HCT116 (cell line): ENCODE results near the gene HLA-B. TPM values are rescaled to one million over a fixed set of nuclear protein-coding genes. Genes with fewer than 3 reads are reported as not detected.
A peak's percentile ranks its signal among the peaks of the same experiment; 100 is the strongest.

Experiments used
- ATAC-seq: fragments of 200-7000 bp; cut with Tn5 transposase; 2 replicates; pipeline ENCODE4 v1.9.1; 2020; ENCODE audit warnings: mild to moderate bottlenecking, moderate library complexity
- BruUV-seq: library from RNA; stranded (reverse); fragments of 400-500 nt; replicated peaks from 2 replicates; lab custom pipeline; 2021; lab: Mats Ljungman, UMichigan
- CTCF ChIA-PET: fragments of 300-600 bp; sonication (Branson Sonifier 250); formaldehyde crosslinking; loops from one replicate; lab custom pipeline; 2021; ENCODE audit warnings: antibody characterized with exemption; lab: Charles Lee
- POLR2A ChIA-PET: fragments of 300-600, 350-600 bp; sonication (Branson Sonifier 250); formaldehyde crosslinking; loops from one replicate; lab custom pipeline; 2021; ENCODE audit warnings: antibody characterized with exemption; lab: Charles Lee
- RAD21 ChIA-PET, 2 experiments: fragments of 300-600 bp; sonication (Branson Sonifier 250); formaldehyde crosslinking; loops; one replicate each; lab custom pipeline; 2023; ENCODE audit warnings: low total read pairs in 2 of 2; ENCODE audit not compliant: uncharacterized antibody in 2 of 2, unreplicated experiment in 2 of 2, low non-redundant PET in 1 of 2; lab: Charles Lee
- DNase-seq: peaks from one replicate; pipeline ENCODE4 v3.0.0-alpha.2; 2010; ENCODE audit warnings: low read depth, low spot score
- H2AFZ ChIP-seq: fragments of 200-600 bp; shearing (Covaris generic), sonication (generic); 2 replicates; pipeline ENCODE4 v1.6.1; 2017; ENCODE audit warnings: low read depth, mixed run types, mixed read lengths, antibody characterized with exemption, low read length; ENCODE audit not compliant: poor library complexity, severe bottlenecking
- H3K27ac ChIP-seq: 2 replicates; pipeline ENCODE4 v1.5.1; 2012; ENCODE audit warnings: low read depth, low read length
- H3K27me3 ChIP-seq: fragments of 200-600 bp; sonication (generic); 2 replicates; pipeline ENCODE4 v1.6.1; 2016; ENCODE audit warnings: mixed run types, low read length, mixed read lengths; ENCODE audit not compliant: insufficient read depth
- H3K36me3 ChIP-seq, 2 experiments: fragments of 200-500 bp in 1 of 2; fragments of 200-600 bp in 1 of 2; sonication (Bioruptor generic) in 1 of 2; sonication (generic) in 1 of 2; 2 replicates each; pipeline versions ENCODE4 v1.5.1 to v1.6.1; 2014 to 2016; ENCODE audit warnings: low read length in 2 of 2, inconsistent platforms in 1 of 2, mixed read lengths in 1 of 2, mixed run types in 1 of 2; ENCODE audit not compliant: insufficient read depth in 2 of 2, control insufficient read depth in 1 of 2
- H3K4me1 ChIP-seq, 2 experiments: fragments of 200-600 bp in 1 of 2; sonication (generic) in 1 of 2; 2 replicates each; pipeline versions ENCODE4 v1.5.1 to v1.6.1; 2012 to 2017; ENCODE audit warnings: low read length in 2 of 2, inconsistent platforms in 1 of 2, mild to moderate bottlenecking in 1 of 2, mixed read lengths in 1 of 2, mixed run types in 1 of 2, moderate library complexity in 1 of 2; ENCODE audit not compliant: insufficient read depth in 2 of 2, control insufficient read depth in 1 of 2
- H3K4me2 ChIP-seq: fragments of 200-600 bp; sonication (generic); 2 replicates; pipeline ENCODE4 v1.6.1; 2017; ENCODE audit warnings: mixed run types, low read length, mixed read lengths
- H3K4me3 ChIP-seq, 2 experiments: fragments of 200-600 bp in 1 of 2; sonication (generic) in 1 of 2; replicated peaks in 1 of 2; 2 replicates each; pipeline ENCODE4 v1.5.1; 2011 to 2016; ENCODE audit warnings: low read length in 2 of 2, control low read depth in 1 of 2, low read depth in 1 of 2, mild to moderate bottlenecking in 1 of 2, mixed read lengths in 1 of 2, mixed run types in 1 of 2
- H3K79me2 ChIP-seq: fragments of 200-600 bp; sonication (generic); 2 replicates; pipeline ENCODE4 v1.6.1; 2017; ENCODE audit warnings: mild to moderate bottlenecking, mixed run types, low read length, moderate library complexity, mixed read lengths; ENCODE audit not compliant: insufficient read depth
- H3K9ac ChIP-seq: fragments of 200-600 bp; sonication (generic); 2 replicates; pipeline ENCODE4 v1.6.1; 2016; ENCODE audit warnings: low read length, mixed read lengths
- H3K9me2 ChIP-seq: fragments of 200-600 bp; sonication (generic), shearing (Covaris generic); 2 replicates; pipeline ENCODE4 v1.6.1; 2017; ENCODE audit warnings: mixed run types, mild to moderate bottlenecking, moderate library complexity; ENCODE audit not compliant: insufficient read depth
- H3K9me3 ChIP-seq, 2 experiments: fragments of 200-500 bp in 1 of 2; fragments of 200-600 bp in 1 of 2; sonication (Bioruptor generic) in 1 of 2; sonication (generic) in 1 of 2; 2 replicates each; pipeline ENCODE4 v1.6.1; 2014 to 2017; ENCODE audit warnings: low read length in 2 of 2, mixed read lengths in 2 of 2, inconsistent platforms in 1 of 2, low read depth in 1 of 2, mild to moderate bottlenecking in 1 of 2, mixed run types in 1 of 2, moderate library complexity in 1 of 2; ENCODE audit not compliant: control insufficient read depth in 1 of 2, insufficient read depth in 1 of 2
- H4K20me1 ChIP-seq: fragments of 200-600 bp; sonication (generic), shearing (Covaris generic); 2 replicates; pipeline ENCODE4 v1.6.1; 2017; ENCODE audit warnings: mixed run types, mild to moderate bottlenecking, moderate library complexity; ENCODE audit not compliant: insufficient read depth
- CBX3 ChIP-seq: IDR thresholded peaks from 2 replicates; pipeline ENCODE4 v1.6.1; 2012; ENCODE audit warnings: low read depth
- CEBPB ChIP-seq: IDR thresholded peaks from 2 replicates; pipeline ENCODE4 v1.6.1; 2012; ENCODE audit warnings: low read depth
- EGR1 ChIP-seq: IDR thresholded peaks from 2 replicates; pipeline ENCODE4 v1.6.1; 2012; ENCODE audit warnings: low read depth
- ELF1 ChIP-seq: IDR thresholded peaks from 2 replicates; pipeline ENCODE4 v1.6.1; 2012; ENCODE audit warnings: low read depth, borderline replicate concordance
- EZH2phosphoT487 ChIP-seq: fragments of 200-600 bp; IDR thresholded peaks from 2 replicates; pipeline ENCODE4 v1.6.1; 2018; ENCODE audit warnings: antibody characterized with exemption, borderline replicate concordance
- FOSL1 ChIP-seq: IDR thresholded peaks from 2 replicates; pipeline ENCODE4 v1.6.1; 2012; ENCODE audit warnings: low read depth
- JUND ChIP-seq: IDR thresholded peaks from 2 replicates; pipeline ENCODE4 v1.6.1; 2012
- POLR2A ChIP-seq: IDR thresholded peaks from 2 replicates; pipeline ENCODE4 v1.7.0; 2011; ENCODE audit warnings: borderline replicate concordance; ENCODE audit not compliant: insufficient read depth, insufficient read length; ENCODE audit errors: extremely low read depth
- POLR2AphosphoS5 ChIP-seq: IDR thresholded peaks from 2 replicates; pipeline ENCODE4 v1.6.1; 2011; ENCODE audit warnings: mild to moderate bottlenecking, low read depth, low read length, moderate library complexity
- RAD21 ChIP-seq: IDR thresholded peaks from 2 replicates; pipeline ENCODE4 v1.6.1; 2012; ENCODE audit warnings: low read depth, mild to moderate bottlenecking
- SIN3A ChIP-seq: IDR thresholded peaks from 2 replicates; pipeline ENCODE4 v1.6.1; 2012; ENCODE audit warnings: low read depth
- SP1 ChIP-seq: IDR thresholded peaks from 2 replicates; pipeline ENCODE4 v1.6.1; 2012; ENCODE audit warnings: low read depth
- SRF ChIP-seq: IDR thresholded peaks from 2 replicates; pipeline ENCODE4 v1.6.1; 2012; ENCODE audit warnings: low read depth
- TCF7L2 ChIP-seq: IDR thresholded peaks from 2 replicates; pipeline ENCODE4 v1.7.0; 2011; ENCODE audit warnings: borderline replicate concordance, inconsistent platforms; ENCODE audit not compliant: insufficient read depth, insufficient read length; ENCODE audit errors: extremely low read depth
- YY1 ChIP-seq: IDR thresholded peaks from 2 replicates; pipeline ENCODE4 v1.6.1; 2011; ENCODE audit warnings: low read length, low read depth, moderate library complexity, mild to moderate bottlenecking; ENCODE audit not compliant: insufficient replicate concordance; ENCODE audit errors: extremely low read depth
- ZBTB33 ChIP-seq: IDR thresholded peaks from 2 replicates; pipeline ENCODE4 v1.6.1; 2011; ENCODE audit warnings: mild to moderate bottlenecking, low read length, moderate library complexity; ENCODE audit not compliant: insufficient replicate concordance; ENCODE audit errors: extremely low read depth
- ZFX ChIP-seq: fragments of 450-650 bp; IDR thresholded peaks from 2 replicates; pipeline ENCODE4 v1.6.1; 2017
- ZNF274 ChIP-seq: fragments of 200-500 bp; sonication (Bioruptor generic); IDR thresholded peaks from 2 replicates; pipeline ENCODE4 v1.6.1; 2014; ENCODE audit warnings: mild to moderate bottlenecking, low read depth, low read length, inconsistent platforms
- intact Hi-C: fragments of 100-400 bp; cut with micrococcal nuclease; formaldehyde crosslinking; loops from 2 replicates; pipeline ENCODE4 v1.10.0; 2022
- total RNA-seq: library from RNA; stranded (reverse); gene quantifications from one replicate; pipeline ENCODE4 v1.2.1, GENCODE V29; 2021; ENCODE audit not compliant: unreplicated experiment
- TF ChIP-seq, protein P1 (sequence below): IDR thresholded peaks from 2 replicates; pipeline ENCODE4 v1.6.1; 2012
- TF ChIP-seq, protein P2 (sequence below), 3 experiments: fragments of 200-600 bp in 1 of 3; sonication (generic) in 1 of 3; IDR thresholded peaks in 2 of 3; conservative IDR thresholded peaks in 1 of 3; 2 replicates each; pipeline ENCODE4 v1.5.1; 2012 to 2017; ENCODE audit warnings: low read depth in 2 of 3, low read length in 2 of 3, antibody characterized with exemption in 1 of 3, borderline replicate concordance in 1 of 3, control low read depth in 1 of 3, mild to moderate bottlenecking in 1 of 3, mixed read lengths in 1 of 3, mixed run types in 1 of 3, moderate library complexity in 1 of 3; ENCODE audit not compliant: insufficient read depth in 1 of 3
- TF ChIP-seq, protein P3 (sequence below): IDR thresholded peaks from 2 replicates; pipeline ENCODE4 v1.6.1; 2012

HLA-B gene
- total RNA-seq, 1 experiment from 2014 or later: 381 TPM

DNA sequence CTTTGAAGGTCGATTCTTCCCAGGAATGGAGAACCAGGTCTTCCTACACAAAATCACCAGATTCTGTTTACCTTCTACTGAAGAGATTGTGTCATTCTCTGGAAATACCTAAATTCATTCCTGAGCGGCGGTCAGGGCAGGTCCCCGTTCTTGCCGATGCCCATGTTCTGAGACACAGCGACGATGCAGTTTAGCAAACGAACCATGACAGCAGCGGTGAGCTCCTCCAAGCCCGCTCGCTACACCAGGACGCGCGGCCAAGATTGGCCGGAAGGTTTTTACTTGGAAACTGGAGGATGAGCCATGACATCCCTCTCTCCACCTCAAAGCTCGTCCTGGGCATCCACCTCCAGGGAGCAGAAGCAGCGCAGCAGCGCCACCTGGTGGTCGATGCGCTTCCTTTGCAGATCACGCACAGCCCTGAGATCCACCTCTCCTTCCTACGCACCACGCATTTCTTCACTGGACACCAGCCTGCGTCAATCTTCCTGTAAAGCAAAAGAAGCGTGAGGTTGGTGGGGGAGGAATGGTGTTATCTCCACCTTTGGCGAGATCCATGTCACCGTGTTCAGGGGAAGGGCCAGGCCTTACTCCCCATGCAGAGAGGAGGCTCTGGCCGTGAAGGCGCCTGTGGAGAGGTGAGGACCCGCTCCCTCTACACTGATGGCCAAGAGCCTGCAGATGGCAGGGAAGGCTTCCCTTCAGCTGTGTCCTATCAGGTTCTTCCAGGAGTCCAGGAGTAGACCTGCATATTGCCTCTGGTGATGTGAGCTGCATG is 9.9 kb upstream of the HLA-B start:
- Histone ChIP-seq H4K20me1 (no peaks in the 10 kb centered on the region), H3K36me3 (no peaks in the 10 kb centered on the region), H3K27ac (no peak overlapping the region), H3K9ac (no peak overlapping the region), H3K4me2 (peak overlapping the region; percentile 95), H2AFZ (peak overlapping the region; percentile 85), H3K4me1 (peaks cover 0 to 18% of the 10 kb centered on the region in 2 experiments; a peak in 1 of 4 replicates), H3K9me3 (no peaks in the 10 kb centered on the region), H3K79me2 (no peaks in the 10 kb centered on the region), H3K27me3 (no peaks in the 10 kb centered on the region), H3K4me3 (peak overlapping the region; percentile 41 to 59), H3K9me2 (no peaks in the 10 kb centered on the region)
- DNase-seq (peak; percentile 87), ATAC-seq (peak; percentile 99)
- RAD21 ChIA-PET: interaction anchor here (0.6 to 3.3 kb wide), 5 partner anchors 136 to 170 kb away, joined by 3 to 13 read pairs (median 5); no protein-coding TSS in a partner anchor
- CTCF ChIA-PET: interaction anchor here (0.6 to 4.8 kb wide), 30 partner anchors 9 to 688 kb away, joined by 3 to 61 read pairs (median 4); partner anchors contain the start of genes MCCD1, PSORS1C2 and TCF19
- no TSS peak for BruUV-seq
- intact Hi-C loops: loop anchor here (1.0 to 5.0 kb wide), 3 partner anchors 95 to 230 kb away; partner anchors contain the start of gene HLA-C
- POLR2A ChIA-PET: interaction anchor here (0.9 to 2.9 kb wide), 4 partner anchors 13 to 551 kb away, joined by 3 to 16 read pairs (median 3); no protein-coding TSS in a partner anchor
- TF ChIP-seq, protein P1, sequence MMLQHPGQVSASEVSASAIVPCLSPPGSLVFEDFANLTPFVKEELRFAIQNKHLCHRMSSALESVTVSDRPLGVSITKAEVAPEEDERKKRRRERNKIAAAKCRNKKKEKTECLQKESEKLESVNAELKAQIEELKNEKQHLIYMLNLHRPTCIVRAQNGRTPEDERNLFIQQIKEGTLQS: no peak
- TF ChIP-seq, protein P2, sequence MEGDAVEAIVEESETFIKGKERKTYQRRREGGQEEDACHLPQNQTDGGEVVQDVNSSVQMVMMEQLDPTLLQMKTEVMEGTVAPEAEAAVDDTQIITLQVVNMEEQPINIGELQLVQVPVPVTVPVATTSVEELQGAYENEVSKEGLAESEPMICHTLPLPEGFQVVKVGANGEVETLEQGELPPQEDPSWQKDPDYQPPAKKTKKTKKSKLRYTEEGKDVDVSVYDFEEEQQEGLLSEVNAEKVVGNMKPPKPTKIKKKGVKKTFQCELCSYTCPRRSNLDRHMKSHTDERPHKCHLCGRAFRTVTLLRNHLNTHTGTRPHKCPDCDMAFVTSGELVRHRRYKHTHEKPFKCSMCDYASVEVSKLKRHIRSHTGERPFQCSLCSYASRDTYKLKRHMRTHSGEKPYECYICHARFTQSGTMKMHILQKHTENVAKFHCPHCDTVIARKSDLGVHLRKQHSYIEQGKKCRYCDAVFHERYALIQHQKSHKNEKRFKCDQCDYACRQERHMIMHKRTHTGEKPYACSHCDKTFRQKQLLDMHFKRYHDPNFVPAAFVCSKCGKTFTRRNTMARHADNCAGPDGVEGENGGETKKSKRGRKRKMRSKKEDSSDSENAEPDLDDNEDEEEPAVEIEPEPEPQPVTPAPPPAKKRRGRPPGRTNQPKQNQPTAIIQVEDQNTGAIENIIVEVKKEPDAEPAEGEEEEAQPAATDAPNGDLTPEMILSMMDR (IDR thresholded peaks at IDR 0.05 in 2 of 3, conservative IDR thresholded peaks at IDR 0.05 in 1 of 3; ENCODE audit: borderline replicate concordance in 1 of 3, insufficient read depth in 1 of 3, low read depth in 2 of 3, low read length in 2 of 3): peak; percentile 88 to 93 (median 91)
- TF ChIP-seq ZFX: no peak
- no peak for TF ChIP-seq SP1
- TF ChIP-seq POLR2AphosphoS5: no peak
- TF ChIP-seq ELF1: no peak
- TF ChIP-seq ZNF274: no peak
- TF ChIP-seq JUND: no peak
- TF ChIP-seq FOSL1: no peak
- no peak for TF ChIP-seq EZH2phosphoT487
- peak; percentile 98 for TF ChIP-seq RAD21
- no peak for TF ChIP-seq SRF
- TF ChIP-seq YY1: peak; percentile 16
- peak; percentile 67 for TF ChIP-seq TCF7L2
- no peak for TF ChIP-seq ZBTB33
- TF ChIP-seq, protein P3, sequence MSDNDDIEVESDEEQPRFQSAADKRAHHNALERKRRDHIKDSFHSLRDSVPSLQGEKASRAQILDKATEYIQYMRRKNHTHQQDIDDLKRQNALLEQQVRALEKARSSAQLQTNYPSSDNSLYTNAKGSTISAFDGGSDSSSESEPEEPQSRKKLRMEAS: no peak
- no peak for TF ChIP-seq EGR1
- no peak for TF ChIP-seq POLR2A
- TF ChIP-seq CBX3: no peak
- TF ChIP-seq SIN3A: no peak
- TF ChIP-seq CEBPB: no peak
